GM12878 (cell line): ENCODE data around the gene ANKRD13D. TPM values are rescaled to one million over a fixed set of nuclear protein-coding genes. Genes with fewer than 3 reads are reported as not detected.

Source experiments
- ATAC-seq: fragments of 200-7000 bp; cut with Tn5 transposase; 3 replicates; pipeline ENCODE4 v1.9.1; 2020; ENCODE audit warnings: mild to moderate bottlenecking, moderate library complexity
- BruUV-seq: library from RNA; stranded (reverse); fragments of 400-500 nt; replicated peaks from 2 replicates; lab custom pipeline; 2021; lab: Mats Ljungman, UMichigan
- CTCF ChIA-PET: fragments of 300-600 bp; sonication (Branson Sonifier 250); formaldehyde crosslinking; extraction: SDS; loops from one replicate; lab custom pipeline; 2021; ENCODE audit warnings: inconsistent platforms; lab: Yijun Ruan, JAX
- POLR2A ChIA-PET: fragments of 350-600 bp; formaldehyde crosslinking; extraction: SDS; loops from one replicate; lab custom pipeline; 2021; ENCODE audit warnings: inconsistent platforms; lab: Charles Lee
- RAD21 ChIA-PET: fragments of 300-600 bp; sonication (Branson Sonifier 250); formaldehyde crosslinking; loops from one replicate; lab custom pipeline; 2023; ENCODE audit warnings: antibody characterized with exemption; ENCODE audit not compliant: unreplicated experiment; lab: Charles Lee
- SMC1A ChIA-PET: fragments of 300-600 bp; sonication (Branson Sonifier 250); formaldehyde crosslinking; loops from one replicate; lab custom pipeline; 2023; ENCODE audit not compliant: unreplicated experiment, uncharacterized antibody; lab: Charles Lee
- DNase-seq: peaks from one replicate; pipeline ENCODE4 v3.0.0-alpha.2; 2011; ENCODE audit warnings: low read depth, low spot score
- FAIRE-seq: peaks from 3 replicates; lab custom pipeline; 2011; peaks lifted over from hg19 to GRCh38; lab: Jason Lieb, UNC
- H2AFZ ChIP-seq: 2 replicates; pipeline ENCODE4 v1.6.0; 2011; ENCODE audit warnings: low read depth, low read length, control low read depth; ENCODE audit not compliant: control insufficient read depth
- H3K27ac ChIP-seq: 2 replicates; pipeline ENCODE4 v1.5.1; 2011; ENCODE audit warnings: control low read depth; ENCODE audit not compliant: control insufficient read depth, insufficient read depth
- H3K27me3 ChIP-seq, 2 experiments: replicated peaks in 1 of 2; 2 replicates each; pipeline versions ENCODE4 v1.6.0 to v1.6.1; 2011; ENCODE audit warnings: low read length in 1 of 2; ENCODE audit not compliant: control insufficient read depth in 2 of 2, insufficient read depth in 2 of 2
- H3K36me3 ChIP-seq, 2 experiments: 2 replicates each; pipeline ENCODE4 v1.5.1; 2011; ENCODE audit warnings: low read length in 1 of 2; ENCODE audit not compliant: control insufficient read depth in 2 of 2, insufficient read depth in 2 of 2
- H3K4me1 ChIP-seq: 2 replicates; pipeline ENCODE4 v1.6.1; 2011; ENCODE audit warnings: mild to moderate bottlenecking, low read length, moderate library complexity, mixed read lengths; ENCODE audit not compliant: control insufficient read depth, insufficient read depth
- H3K4me2 ChIP-seq: 2 replicates; pipeline ENCODE4 v1.6.0; 2011; ENCODE audit warnings: control low read depth; ENCODE audit not compliant: control insufficient read depth, insufficient read depth
- H3K4me3 ChIP-seq: fragments of 200-600 bp; sonication (generic); 2 replicates; pipeline ENCODE4 v1.5.1; 2016
- H3K79me2 ChIP-seq: 2 replicates; pipeline ENCODE4 v1.6.0; 2011; ENCODE audit warnings: low read length; ENCODE audit not compliant: control insufficient read depth, insufficient read depth
- H3K9ac ChIP-seq: 2 replicates; pipeline ENCODE4 v1.8.0; 2011; ENCODE audit warnings: low read length, control low read depth, mixed read lengths; ENCODE audit not compliant: control insufficient read depth, insufficient read depth
- H3K9me3 ChIP-seq: replicated peaks from 3 replicates; pipeline ENCODE4 v1.5.1; 2011; ENCODE audit warnings: mild to moderate bottlenecking, low read length; ENCODE audit not compliant: control insufficient read depth, insufficient read depth
- H4K20me1 ChIP-seq: 2 replicates; pipeline ENCODE4 v1.6.0; 2011; ENCODE audit not compliant: control insufficient read depth, insufficient read depth
- NFYB ChIP-seq: IDR thresholded peaks from 2 replicates; pipeline ENCODE4 v1.6.1; 2011; ENCODE audit warnings: low read depth, mild to moderate bottlenecking, low read length, improper control_type of control experiment, moderate library complexity; ENCODE audit not compliant: insufficient read depth
- RAD51 ChIP-seq: fragments of 450-650 bp; IDR thresholded peaks from 2 replicates; pipeline ENCODE4 v1.6.1; 2016; ENCODE audit warnings: moderate library complexity, mild to moderate bottlenecking, inconsistent platforms
- TCF12 ChIP-seq: IDR thresholded peaks from 2 replicates; pipeline ENCODE4 v1.6.1; 2011; ENCODE audit warnings: low read depth, mild to moderate bottlenecking, low read length
- ZNF687 ChIP-seq: fragments of 450-650 bp; IDR thresholded peaks from 2 replicates; pipeline ENCODE4 v1.6.1; 2017; ENCODE audit warnings: mild to moderate bottlenecking, moderate library complexity
- WGBS: methylation state at CpG from one replicate; pipeline ENCODE4 v1.1.6; 2016; ENCODE audit warnings: low lambda C conversion rate; ENCODE audit not compliant: insufficient replicate concordance, insufficient coverage; ENCODE audit errors: missing lambda C conversion rate; 5-methylcytosine and 5-hydroxymethylcytosine counted together
- in situ Hi-C: fragments of 300-500 bp; cut with MboI; formaldehyde crosslinking; loops from 9 replicates; pipeline ENCODE4 v1.14.3; 2018; ENCODE audit warnings: mixed read lengths
- intact Hi-C: fragments of 100-400 bp; cut with micrococcal nuclease; formaldehyde crosslinking; loops from one replicate; pipeline ENCODE4 v1.14.2; 2022; ENCODE audit not compliant: unreplicated experiment
- polyA plus RNA-seq, 11 experiments: library from polyadenylated mRNA; depleted of rRNA in 4 of 11; unstranded in 6 of 11; stranded (reverse) in 5 of 11; fragments of >200 nt; fragmentation: Nextera tagmentation in 4 of 11; fragmentation: Illumina TruSeq in 1 of 11; extraction: Ambion mirVana in 4 of 11; extraction: Trizol in 1 of 11; gene quantifications; 1 replicate in 1 of 11; 2 replicates in 10 of 11; pipeline versions ENCODE4 v1.2.1 to v1.2.3, GENCODE V29; 2011 to 2016; ENCODE audit warnings: inconsistent platforms in 2 of 11, missing spikeins in 2 of 11, low read depth in 1 of 11
- total RNA-seq, 4 experiments: library from RNA; depleted of rRNA in 3 of 4; stranded (reverse); fragments of >200 nt in 3 of 4; fragmentation: Illumina TruSeq in 1 of 4; extraction: Trizol in 1 of 4; gene quantifications; 2 replicates each; pipeline versions ENCODE4 v1.2.1 to v1.2.3, GENCODE V29; 2013 to 2021
- TF ChIP-seq, protein P1 (sequence below): fragments of 450-650 bp; IDR thresholded peaks from 2 replicates; pipeline ENCODE4 v1.6.1; 2016; ENCODE audit warnings: mild to moderate bottlenecking
- TF ChIP-seq, protein P2 (sequence below): fragments of 450-650 bp; IDR thresholded peaks from 2 replicates; pipeline ENCODE4 v1.6.1; 2017; ENCODE audit warnings: borderline replicate concordance
- TF ChIP-seq, protein P3 (sequence below): fragments of 450-650 bp; IDR thresholded peaks from 2 replicates; pipeline ENCODE4 v1.6.1; 2016; ENCODE audit warnings: mild to moderate bottlenecking
- TF ChIP-seq, protein P4 (sequence below): IDR thresholded peaks from 2 replicates; pipeline ENCODE4 v1.6.1; 2011; ENCODE audit warnings: borderline replicate concordance, low read depth, mild to moderate bottlenecking, moderate library complexity, low read length; ENCODE audit not compliant: insufficient read depth, poor library complexity, severe bottlenecking

ANKRD13D gene
- total and polyA plus RNA-seq, 10 of the 15 experiments (the other 5 are each of a cell fraction or from before 2014, with no cell fraction given), result 2.0 to 56.2 (median 21.4) TPM

GRCh38 chr11:67288198-67288451, 978 bp upstream of the ANKRD13D start:
- Histone ChIP-seq H3K36me3 (peaks cover 17 to 40% of the 10 kb centered on the region in 2 experiments; a peak in 3 of 4 replicates), H4K20me1 (no peaks in the 10 kb centered on the region), H3K9ac (peak overlapping the region; percentile 96), H3K9me3 (no peaks in the 10 kb centered on the region), H3K27ac (peak overlapping the region; percentile 99), H3K27me3 (no peaks in the 10 kb centered on the region), H3K4me2 (peak overlapping the region; percentile 94), H2AFZ (peak overlapping the region; percentile 68), H3K79me2 (peaks cover 19% of the 10 kb centered on the region), H3K4me1 (peaks cover 26% of the 10 kb centered on the region), H3K4me3 (peak overlapping the region; percentile 97)
- ChIA-PET POLR2A (interaction anchor here (0.6 to 3.3 kb wide), 12 partner anchors 11 to 169 kb away, joined by 3 to 46 read pairs (median 6); partner anchors contain the start of genes GRK2 and KDM2A), RAD21 (interaction anchor here (0.7 to 4.0 kb wide), 10 partner anchors 11 to 93 kb away, joined by 3 to 28 read pairs (median 7); partner anchors contain the start of gene GRK2), CTCF (interaction anchor here (1.0 to 3.1 kb wide), 10 partner anchors 11 to 93 kb away, joined by 3 to 18 read pairs (median 8); partner anchors contain the start of genes GRK2 and SSH3), SMC1A (interaction anchor here (0.7 to 3.6 kb wide), 8 partner anchors 9 to 94 kb away, joined by 3 to 35 read pairs (median 5); partner anchors contain the start of gene POLD4)
- ATAC-seq (no peak), FAIRE-seq (no peak), DNase-seq (no peak)
- WGBS, result 17% methylated on average over 4 of the region's 4 CpGs
- intact Hi-C loops (loop anchor here (1.0 kb wide), 3 partner anchors 11 to 29 kb away; no protein-coding TSS in a partner anchor), in situ Hi-C loops (no loop called here)
- TSS peak; percentile 95 for BruUV-seq
- TF ChIP-seq ZNF687 (peak; percentile 98), TCF12 (no peak), NFYB (no peak), RAD51 (peak; percentile 65)
- TF ChIP-seq, protein P1, sequence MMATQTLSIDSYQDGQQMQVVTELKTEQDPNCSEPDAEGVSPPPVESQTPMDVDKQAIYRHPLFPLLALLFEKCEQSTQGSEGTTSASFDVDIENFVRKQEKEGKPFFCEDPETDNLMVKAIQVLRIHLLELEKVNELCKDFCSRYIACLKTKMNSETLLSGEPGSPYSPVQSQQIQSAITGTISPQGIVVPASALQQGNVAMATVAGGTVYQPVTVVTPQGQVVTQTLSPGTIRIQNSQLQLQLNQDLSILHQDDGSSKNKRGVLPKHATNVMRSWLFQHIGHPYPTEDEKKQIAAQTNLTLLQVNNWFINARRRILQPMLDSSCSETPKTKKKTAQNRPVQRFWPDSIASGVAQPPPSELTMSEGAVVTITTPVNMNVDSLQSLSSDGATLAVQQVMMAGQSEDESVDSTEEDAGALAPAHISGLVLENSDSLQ, result no peak; the same call in 1 of the 2 replicates
- TF ChIP-seq, protein P2, sequence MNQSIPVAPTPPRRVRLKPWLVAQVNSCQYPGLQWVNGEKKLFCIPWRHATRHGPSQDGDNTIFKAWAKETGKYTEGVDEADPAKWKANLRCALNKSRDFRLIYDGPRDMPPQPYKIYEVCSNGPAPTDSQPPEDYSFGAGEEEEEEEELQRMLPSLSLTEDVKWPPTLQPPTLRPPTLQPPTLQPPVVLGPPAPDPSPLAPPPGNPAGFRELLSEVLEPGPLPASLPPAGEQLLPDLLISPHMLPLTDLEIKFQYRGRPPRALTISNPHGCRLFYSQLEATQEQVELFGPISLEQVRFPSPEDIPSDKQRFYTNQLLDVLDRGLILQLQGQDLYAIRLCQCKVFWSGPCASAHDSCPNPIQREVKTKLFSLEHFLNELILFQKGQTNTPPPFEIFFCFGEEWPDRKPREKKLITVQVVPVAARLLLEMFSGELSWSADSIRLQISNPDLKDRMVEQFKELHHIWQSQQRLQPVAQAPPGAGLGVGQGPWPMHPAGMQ, result no peak
- TF ChIP-seq, protein P3, sequence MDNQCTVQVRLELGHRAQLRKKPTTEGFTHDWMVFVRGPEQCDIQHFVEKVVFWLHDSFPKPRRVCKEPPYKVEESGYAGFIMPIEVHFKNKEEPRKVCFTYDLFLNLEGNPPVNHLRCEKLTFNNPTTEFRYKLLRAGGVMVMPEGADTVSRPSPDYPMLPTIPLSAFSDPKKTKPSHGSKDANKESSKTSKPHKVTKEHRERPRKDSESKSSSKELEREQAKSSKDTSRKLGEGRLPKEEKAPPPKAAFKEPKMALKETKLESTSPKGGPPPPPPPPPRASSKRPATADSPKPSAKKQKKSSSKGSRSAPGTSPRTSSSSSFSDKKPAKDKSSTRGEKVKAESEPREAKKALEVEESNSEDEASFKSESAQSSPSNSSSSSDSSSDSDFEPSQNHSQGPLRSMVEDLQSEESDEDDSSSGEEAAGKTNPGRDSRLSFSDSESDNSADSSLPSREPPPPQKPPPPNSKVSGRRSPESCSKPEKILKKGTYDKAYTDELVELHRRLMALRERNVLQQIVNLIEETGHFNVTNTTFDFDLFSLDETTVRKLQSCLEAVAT, result 0 out of 2 replicates have a peak, but pooled peaks have one; percentile 19
- TF ChIP-seq, protein P4, sequence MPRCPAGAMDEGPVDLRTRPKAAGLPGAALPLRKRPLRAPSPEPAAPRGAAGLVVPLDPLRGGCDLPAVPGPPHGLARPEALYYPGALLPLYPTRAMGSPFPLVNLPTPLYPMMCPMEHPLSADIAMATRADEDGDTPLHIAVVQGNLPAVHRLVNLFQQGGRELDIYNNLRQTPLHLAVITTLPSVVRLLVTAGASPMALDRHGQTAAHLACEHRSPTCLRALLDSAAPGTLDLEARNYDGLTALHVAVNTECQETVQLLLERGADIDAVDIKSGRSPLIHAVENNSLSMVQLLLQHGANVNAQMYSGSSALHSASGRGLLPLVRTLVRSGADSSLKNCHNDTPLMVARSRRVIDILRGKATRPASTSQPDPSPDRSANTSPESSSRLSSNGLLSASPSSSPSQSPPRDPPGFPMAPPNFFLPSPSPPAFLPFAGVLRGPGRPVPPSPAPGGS, result no peak
